Panc1 (cell line): ENCODE measurements around the gene EBLN2. TPM values are rescaled to one million over a fixed set of nuclear protein-coding genes. Genes with fewer than 3 reads are reported as not detected.

Experiments
- ATAC-seq: fragments of 200-7000 bp; cut with Tn5 transposase; 2 replicates; pipeline ENCODE4 v1.9.1; 2020; ENCODE audit warnings: mild to moderate bottlenecking, moderate library complexity
- BruUV-seq: library from RNA; stranded (reverse); fragments of 400-500 nt; replicated peaks from 2 replicates; lab custom pipeline; 2021; lab: Mats Ljungman, UMichigan
- CTCF ChIA-PET: fragments of 300-600 bp; sonication (Branson Sonifier 250); formaldehyde crosslinking; loops from one replicate; lab custom pipeline; 2022; ENCODE audit warnings: antibody characterized with exemption; lab: Charles Lee
- POLR2A ChIA-PET: fragments of 300-600 bp; sonication (Branson Sonifier 250); formaldehyde crosslinking; loops from one replicate; lab custom pipeline; 2022; ENCODE audit warnings: antibody characterized with exemption; lab: Charles Lee
- DNase-seq: peaks from one replicate; pipeline ENCODE4 v3.0.0-alpha.2; 2010; ENCODE audit warnings: low read depth, low spot score
- H3K27ac ChIP-seq: 2 replicates; pipeline ENCODE4 v1.5.1; 2011; ENCODE audit warnings: mild to moderate bottlenecking, low read length, inconsistent platforms
- H3K27me3 ChIP-seq: fragments of 200-500 bp; sonication (Bioruptor generic); 2 replicates; pipeline ENCODE4 v1.6.0; 2014; ENCODE audit warnings: low read length, inconsistent platforms; ENCODE audit not compliant: control insufficient read depth, insufficient read depth
- H3K36me3 ChIP-seq: fragments of 200-500 bp; sonication (Bioruptor generic); 2 replicates; pipeline ENCODE4 v1.5.1; 2014; ENCODE audit warnings: inconsistent platforms, mild to moderate bottlenecking, low read length, moderate library complexity; ENCODE audit not compliant: control insufficient read depth, insufficient read depth
- H3K4me1 ChIP-seq: 2 replicates; pipeline ENCODE4 v1.5.1; 2011; ENCODE audit warnings: inconsistent platforms, mild to moderate bottlenecking, low read length, moderate library complexity; ENCODE audit not compliant: control insufficient read depth, insufficient read depth
- H3K4me3 ChIP-seq, 2 experiments: 2 replicates each; pipeline ENCODE4 v1.5.1; 2011 to 2012; ENCODE audit warnings: low read depth in 2 of 2, low read length in 2 of 2, mild to moderate bottlenecking in 2 of 2, inconsistent platforms in 1 of 2, moderate library complexity in 1 of 2
- H3K9me3 ChIP-seq: fragments of 200-500 bp; sonication (Bioruptor generic); 2 replicates; pipeline ENCODE4 v1.5.1; 2014; ENCODE audit warnings: low read depth, mild to moderate bottlenecking, inconsistent platforms, low read length, moderate library complexity; ENCODE audit not compliant: control insufficient read depth, insufficient read depth
- CTCF ChIP-seq: fragments of 450-650 bp; IDR thresholded peaks from 2 replicates; pipeline ENCODE4 v1.5.1; 2017; ENCODE audit warnings: mild to moderate bottlenecking
- POLR2AphosphoS5 ChIP-seq: IDR thresholded peaks from 2 replicates; pipeline ENCODE4 v1.6.1; 2012; ENCODE audit warnings: mild to moderate bottlenecking, low read depth, low read length, moderate library complexity
- REST ChIP-seq, 2 experiments: IDR thresholded peaks; 2 replicates each; pipeline ENCODE4 v1.6.1; 2011 to 2012; ENCODE audit warnings: low read depth in 2 of 2, control low read depth in 1 of 2, low read length in 1 of 2, mild to moderate bottlenecking in 1 of 2, moderate library complexity in 1 of 2; ENCODE audit not compliant: insufficient read depth in 1 of 2
- SIN3A ChIP-seq: IDR thresholded peaks from 2 replicates; pipeline ENCODE4 v1.6.1; 2012; ENCODE audit warnings: low read depth, mild to moderate bottlenecking, low read length, moderate library complexity, borderline replicate concordance; ENCODE audit not compliant: insufficient read depth
- TCF7L2 ChIP-seq: IDR thresholded peaks from 2 replicates; pipeline ENCODE4 v1.6.1; 2011; ENCODE audit warnings: mild to moderate bottlenecking, low read depth, low read length, inconsistent platforms
- in situ Hi-C: cut with HindIII; loops from 2 replicates; pipeline ENCODE4 v1.10.0; 2016; ENCODE audit warnings: low sequenced_read_pairs, low pct_unique_long_range_greater_than_20kb
- intact Hi-C: fragments of 100-400 bp; cut with micrococcal nuclease; formaldehyde crosslinking; loops from one replicate; pipeline ENCODE4 v1.10.0; 2022; ENCODE audit not compliant: unreplicated experiment
- total RNA-seq: library from RNA; stranded (reverse); gene quantifications from one replicate; pipeline ENCODE4 v1.2.1, GENCODE V29; 2021; ENCODE audit not compliant: unreplicated experiment

EBLN2 gene
- total RNA-seq, 1 experiment from 2014 or later = 1.9 TPM

- H3K4me1 ChIP-seq = no peaks in the 10 kb centered on the region
- DNase-seq = no peak
- H3K27me3 ChIP-seq = no peaks in the 10 kb centered on the region
- intact Hi-C loops = no loop called here
- BruUV-seq = no TSS peak
- peaks cover 20% of the 10 kb centered on the region for H3K36me3 ChIP-seq
- CTCF ChIA-PET = no interaction called here
- H3K27ac ChIP-seq = no peak overlapping the region
- H3K4me3 ChIP-seq = no peak overlapping the region
- TF ChIP-seq TCF7L2 (no peak), SIN3A (no peak), REST (IDR thresholded peaks at IDR 0.05; ENCODE audit: insufficient read depth in 1 of 2, low read depth in 2 of 2, low read length in 1 of 2) (no peak), POLR2AphosphoS5 (no peak), CTCF (no peak)
- no peaks in the 10 kb centered on the region for H3K9me3 ChIP-seq
- in situ Hi-C loops = no loop called here
- POLR2A ChIA-PET = no interaction called here
- no peak for ATAC-seq
These were observed 7.0 kb downstream of the EBLN2 start for GRCh38 chr3:73068419-73068818.

- in situ Hi-C loops (no loop called here), intact Hi-C loops (no loop called here)
- H3K27ac ChIP-seq = no peak overlapping the region
- no TSS peak for BruUV-seq
- ChIA-PET POLR2A (no interaction called here), CTCF (no interaction called here)
- peaks cover 15% of the 10 kb centered on the region for H3K36me3 ChIP-seq
- TF ChIP-seq REST (IDR thresholded peaks at IDR 0.05; ENCODE audit: insufficient read depth in 1 of 2, low read depth in 2 of 2, low read length in 1 of 2) (no peak), POLR2AphosphoS5 (no peak), CTCF (no peak), SIN3A (no peak), TCF7L2 (no peak)
- no peaks in the 10 kb centered on the region for H3K9me3 ChIP-seq
- H3K4me1 ChIP-seq = no peaks in the 10 kb centered on the region
- ATAC-seq (no peak), DNase-seq (no peak)
- no peaks in the 10 kb centered on the region for H3K27me3 ChIP-seq
- no peak overlapping the region for H3K4me3 ChIP-seq
These were observed 7.7 kb downstream of the EBLN2 start for GRCh38 chr3:73069187-73069586.
